OCI-LY3 (cell line): ENCODE results near the gene DHPS.
"Not testable (repeated sequence)": the region's sequence is repeated elsewhere in the genome, so short reads cannot be mapped to it uniquely, and the experiment has no call there.

Source experiments
- H2AFZ ChIP-seq: fragments of 200-600, 300-600 bp; shearing (Covaris generic); 2 replicates; pipeline ENCODE4 v1.6.0; 2014; ENCODE audit warnings: antibody characterized with exemption, low read depth, low read length
- H3K27ac ChIP-seq: fragments of 200-600, 300-600 bp; sonication (generic); 2 replicates; pipeline ENCODE4 v1.5.1; 2014; ENCODE audit warnings: mild to moderate bottlenecking, low read length, moderate library complexity, mixed read lengths
- H3K27me3 ChIP-seq: fragments of 200-600, 300-600 bp; sonication (generic); 2 replicates; pipeline ENCODE4 v1.6.1; 2014; ENCODE audit warnings: low read depth, low read length, mixed read lengths
- H3K36me3 ChIP-seq: fragments of 200-600, 300-600 bp; sonication (generic); replicated peaks from 2 replicates; pipeline ENCODE3; 2014; ENCODE audit warnings: low read depth, low read length, mixed read lengths
- H3K4me1 ChIP-seq: fragments of 300-600, 200-600 bp; sonication (generic); 2 replicates; pipeline ENCODE4 v1.6.1; 2014; ENCODE audit warnings: low read length, mixed read lengths
- H3K4me2 ChIP-seq: fragments of 200-600, 300-600 bp; sonication (generic); 2 replicates; pipeline ENCODE4 v1.6.1; 2014; ENCODE audit warnings: low read length, mixed read lengths
- H3K4me3 ChIP-seq: fragments of 300-600, 200-600 bp; sonication (generic); 2 replicates; pipeline ENCODE4 v1.5.1; 2014; ENCODE audit warnings: antibody characterized with exemption, mild to moderate bottlenecking, low read length, moderate library complexity
- H3K79me2 ChIP-seq: fragments of 300-600, 200-600 bp; shearing (Covaris generic); 2 replicates; pipeline ENCODE4 v1.6.1; 2014; ENCODE audit warnings: mild to moderate bottlenecking, low read length, mixed read lengths
- H3K9ac ChIP-seq: fragments of 300-600, 200-600 bp; shearing (Covaris generic); 2 replicates; pipeline ENCODE4 v1.6.0; 2014; ENCODE audit warnings: mild to moderate bottlenecking, low read length, moderate library complexity
- H3K9me3 ChIP-seq: fragments of 200-600, 300-600 bp; shearing (Covaris generic); 2 replicates; pipeline ENCODE4 v1.6.1; 2014; ENCODE audit warnings: low read length, mixed read lengths; ENCODE audit not compliant: insufficient read depth
- H4K20me1 ChIP-seq: fragments of 200-600, 300-600 bp; sonication (generic); 2 replicates; pipeline ENCODE4 v1.6.1; 2016; ENCODE audit warnings: low read length, mixed read lengths; ENCODE audit not compliant: insufficient read depth
- EZH2phosphoT487 ChIP-seq: fragments of 200-600 bp; shearing (Covaris generic); IDR thresholded peaks from 2 replicates; pipeline ENCODE4 v1.6.1; 2018; ENCODE audit warnings: antibody characterized with exemption, mixed run types, low read depth
- TF ChIP-seq, protein P1 (sequence below): fragments of 200-600, 300-600 bp; sonication (generic); IDR thresholded peaks from 2 replicates; pipeline ENCODE4 v1.5.1; 2014; ENCODE audit warnings: antibody characterized with exemption, low read length, low read depth

The DHPS gene

GRCh38 chr19:12720296-12720695 is 38.6 kb upstream of the DHPS start:
- peaks cover 14% of the 10 kb centered on the region for H3K4me1 ChIP-seq
- no peak for TF ChIP-seq EZH2phosphoT487
- TF ChIP-seq, protein P1, sequence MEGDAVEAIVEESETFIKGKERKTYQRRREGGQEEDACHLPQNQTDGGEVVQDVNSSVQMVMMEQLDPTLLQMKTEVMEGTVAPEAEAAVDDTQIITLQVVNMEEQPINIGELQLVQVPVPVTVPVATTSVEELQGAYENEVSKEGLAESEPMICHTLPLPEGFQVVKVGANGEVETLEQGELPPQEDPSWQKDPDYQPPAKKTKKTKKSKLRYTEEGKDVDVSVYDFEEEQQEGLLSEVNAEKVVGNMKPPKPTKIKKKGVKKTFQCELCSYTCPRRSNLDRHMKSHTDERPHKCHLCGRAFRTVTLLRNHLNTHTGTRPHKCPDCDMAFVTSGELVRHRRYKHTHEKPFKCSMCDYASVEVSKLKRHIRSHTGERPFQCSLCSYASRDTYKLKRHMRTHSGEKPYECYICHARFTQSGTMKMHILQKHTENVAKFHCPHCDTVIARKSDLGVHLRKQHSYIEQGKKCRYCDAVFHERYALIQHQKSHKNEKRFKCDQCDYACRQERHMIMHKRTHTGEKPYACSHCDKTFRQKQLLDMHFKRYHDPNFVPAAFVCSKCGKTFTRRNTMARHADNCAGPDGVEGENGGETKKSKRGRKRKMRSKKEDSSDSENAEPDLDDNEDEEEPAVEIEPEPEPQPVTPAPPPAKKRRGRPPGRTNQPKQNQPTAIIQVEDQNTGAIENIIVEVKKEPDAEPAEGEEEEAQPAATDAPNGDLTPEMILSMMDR: no peak
- no peaks in the 10 kb centered on the region for H3K27me3 ChIP-seq
- peaks cover 89% of the 10 kb centered on the region for H3K79me2 ChIP-seq
- no peak overlapping the region for H3K27ac ChIP-seq
- H3K4me3 ChIP-seq: no peak overlapping the region
- no peak overlapping the region for H3K4me2 ChIP-seq
- H3K36me3 ChIP-seq: peaks cover 35% of the 10 kb centered on the region
- H3K9me3 ChIP-seq: no peaks in the 10 kb centered on the region
- peaks cover 10% of the 10 kb centered on the region; the same call in 1 of the 2 replicates for H4K20me1 ChIP-seq
- H3K9ac ChIP-seq: no peak overlapping the region
- no peak overlapping the region for H2AFZ ChIP-seq

DNA sequence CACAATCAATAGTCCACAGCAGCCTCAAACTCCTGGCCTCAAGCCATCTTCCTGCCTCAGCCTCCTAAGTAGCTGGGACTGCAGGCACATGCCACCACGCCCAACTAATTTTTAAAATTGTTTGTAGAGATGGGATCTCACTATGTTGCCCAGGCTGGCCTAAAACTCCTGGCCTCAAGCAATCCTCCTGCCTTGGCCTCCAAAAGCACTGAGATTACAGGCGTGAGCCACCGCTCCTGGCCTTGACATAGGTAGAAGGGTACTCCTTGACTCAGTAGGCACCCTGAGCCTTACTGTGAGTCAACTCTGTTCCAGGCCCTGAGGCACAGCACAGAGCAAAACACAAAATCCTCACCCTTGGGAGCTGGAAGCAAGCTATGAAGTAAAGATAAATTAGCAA is 34.2 kb upstream of the DHPS start:
- Histone ChIP-seq H3K4me2 (no peak overlapping the region), H4K20me1 (0 out of 2 replicates have a peak, but pooled peaks cover 3% of the 10 kb centered on the region), H3K27ac (no peak overlapping the region), H3K4me3 (no peak overlapping the region), H2AFZ (no peak overlapping the region), H3K79me2 (peaks cover 73% of the 10 kb centered on the region), H3K27me3 (no peaks in the 10 kb centered on the region), H3K9ac (no peak overlapping the region), H3K36me3 (peaks cover 58% of the 10 kb centered on the region), H3K4me1 (peaks cover 3% of the 10 kb centered on the region; the same call in 1 of the 2 replicates), H3K9me3 (no peaks in the 10 kb centered on the region)
- no peak for TF ChIP-seq EZH2phosphoT487
- TF ChIP-seq, protein P1: no peak

GRCh38 chr19:12715102-12715501 is 33.4 kb upstream of the DHPS start:
- H2AFZ ChIP-seq: no peak overlapping the region
- H3K9me3 ChIP-seq: no peaks in the 10 kb centered on the region
- no peaks in the 10 kb centered on the region for H3K27me3 ChIP-seq
- no peak overlapping the region for H3K9ac ChIP-seq
- H3K4me3 ChIP-seq: no peak overlapping the region
- peaks cover 67% of the 10 kb centered on the region for H3K79me2 ChIP-seq
- peaks cover 58% of the 10 kb centered on the region for H3K36me3 ChIP-seq
- H3K27ac ChIP-seq: no peak overlapping the region
- TF ChIP-seq, protein P1: no peak
- TF ChIP-seq EZH2phosphoT487: no peak
- H4K20me1 ChIP-seq: 0 out of 2 replicates have a peak, but pooled peaks cover 3% of the 10 kb centered on the region
- H3K4me2 ChIP-seq: no peak overlapping the region
- H3K4me1 ChIP-seq: no peaks in the 10 kb centered on the region

DNA sequence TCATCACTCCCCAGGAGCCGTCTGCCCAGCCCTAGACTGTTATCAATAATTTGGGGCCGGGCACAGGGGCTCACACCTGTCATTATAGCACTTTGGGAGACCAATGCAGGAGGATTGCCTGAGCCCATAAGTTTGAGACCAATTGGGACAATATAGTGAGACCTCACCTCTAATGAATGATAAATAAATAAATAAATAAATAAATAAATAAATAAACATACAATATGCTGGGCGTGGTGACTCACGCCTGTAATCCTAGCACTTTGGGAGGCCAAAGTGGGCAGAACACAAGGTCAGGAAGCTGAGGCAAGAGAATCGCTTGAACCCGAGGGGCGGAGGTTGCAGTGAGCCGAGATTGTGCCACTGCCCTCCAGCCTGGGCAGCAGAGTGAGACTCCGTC is 31.6 kb upstream of the DHPS start:
- H3K9ac ChIP-seq, H2AFZ ChIP-seq, H4K20me1 ChIP-seq, H3K9me3 ChIP-seq, H3K4me2 ChIP-seq, H3K27me3 ChIP-seq, H3K4me3 ChIP-seq, H3K27ac ChIP-seq, H3K4me1 ChIP-seq: not testable (repeated sequence)
- H3K79me2 ChIP-seq: peaks cover 50% of the 10 kb centered on the region
- peaks cover 58% of the 10 kb centered on the region for H3K36me3 ChIP-seq

DNA sequence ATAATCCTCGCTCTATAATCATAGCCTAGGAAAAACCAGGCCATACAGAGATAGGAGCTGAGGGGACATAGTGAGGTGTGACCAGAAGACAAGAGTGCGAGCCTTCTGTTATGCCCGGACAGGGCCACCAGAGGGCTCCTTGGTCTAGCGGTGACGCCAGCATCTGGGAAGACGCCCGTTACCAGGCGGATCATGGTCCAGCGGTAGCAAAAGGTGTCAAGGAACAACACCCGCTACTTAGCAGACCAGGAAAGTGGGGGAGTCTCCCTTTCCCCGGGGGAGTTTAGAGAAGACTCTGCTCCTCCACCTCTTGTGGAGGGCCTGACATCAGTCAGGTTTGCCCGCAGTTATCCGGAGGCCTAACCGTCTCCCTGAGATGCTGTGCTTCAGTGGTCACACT is 30.4 kb upstream of the DHPS start:
- H4K20me1 ChIP-seq, H3K9me3 ChIP-seq, H3K27me3 ChIP-seq, H3K9ac ChIP-seq, H3K4me3 ChIP-seq, H2AFZ ChIP-seq, H3K4me2 ChIP-seq, H3K4me1 ChIP-seq, H3K27ac ChIP-seq: not testable (repeated sequence)
- Histone ChIP-seq H3K36me3 (peaks cover 53% of the 10 kb centered on the region), H3K79me2 (peaks cover 38% of the 10 kb centered on the region)
